HepG2 (cell line): ENCODE data around the gene CLDN15. TPM values are rescaled to one million over a fixed set of nuclear protein-coding genes. Genes with fewer than 3 reads are reported as not detected.

ENCODE experiments used
- ARHGAP35 ChIP-seq: sonication (generic); formaldehyde crosslinking; IDR thresholded peaks from 2 replicates; pipeline ENCODE4 v1.9.0; 2022; ENCODE audit warnings: mild to moderate bottlenecking, inconsistent platforms, moderate library complexity, missing genetic modification reagents, borderline replicate concordance
- ARNTL ChIP-seq: sonication (generic); formaldehyde crosslinking; IDR thresholded peaks from 2 replicates; pipeline ENCODE4 v1.4.0; 2020; ENCODE audit warnings: mild to moderate bottlenecking, missing genetic modification reagents
- CBX1 ChIP-seq: IDR thresholded peaks from one replicate; pipeline ENCODE4 v1.6.1; 2016; ENCODE audit warnings: antibody characterized with exemption, low read depth
- KIAA2018 ChIP-seq: sonication (generic); formaldehyde crosslinking; IDR thresholded peaks from 2 replicates; pipeline ENCODE4 v1.5.0; 2020; ENCODE audit warnings: mild to moderate bottlenecking, missing genetic modification reagents, borderline replicate concordance
- MED8 ChIP-seq: sonication (generic); formaldehyde crosslinking; IDR thresholded peaks from 2 replicates; pipeline ENCODE4 v1.8.1; 2023; ENCODE audit warnings: mild to moderate bottlenecking, missing genetic modification reagents; ENCODE audit not compliant: insufficient replicate concordance
- NONO ChIP-seq, 2 experiments: fragments of 450-650 bp in 1 of 2; sonication (generic) in 1 of 2; formaldehyde crosslinking in 1 of 2; IDR thresholded peaks in 1 of 2; conservative IDR thresholded peaks in 1 of 2; 2 replicates each; pipeline versions ENCODE4 v1.6.1 to v1.8.0; 2017 to 2022; ENCODE audit warnings: mild to moderate bottlenecking in 1 of 2, missing genetic modification reagents in 1 of 2, moderate library complexity in 1 of 2
- POGZ ChIP-seq: sonication (generic); formaldehyde crosslinking; IDR thresholded peaks from 2 replicates; pipeline ENCODE4 v1.4.0; 2020; ENCODE audit warnings: mild to moderate bottlenecking, missing genetic modification reagents
- SP4 ChIP-seq: sonication (generic); formaldehyde crosslinking; IDR thresholded peaks from 2 replicates; pipeline ENCODE4 v1.8.1; 2023; ENCODE audit warnings: mild to moderate bottlenecking, missing genetic modification reagents
- U2AF2 ChIP-seq: fragments of 200-400 bp; formaldehyde crosslinking; IDR thresholded peaks from 2 replicates; pipeline ENCODE4 v1.6.1; 2017; ENCODE audit warnings: low read depth, mild to moderate bottlenecking, low read length
- ZFX ChIP-seq: sonication (generic); formaldehyde crosslinking; IDR thresholded peaks from 2 replicates; pipeline ENCODE4 v1.4.0; 2020; ENCODE audit warnings: mild to moderate bottlenecking, low read depth, missing genetic modification reagents, moderate library complexity
- ZNF253 ChIP-seq: sonication (generic); formaldehyde crosslinking; IDR thresholded peaks from 2 replicates; pipeline ENCODE4 v1.8.0; 2022; ENCODE audit warnings: mild to moderate bottlenecking, missing genetic modification reagents, borderline replicate concordance
- ZNF468 ChIP-seq: sonication (generic); formaldehyde crosslinking; IDR thresholded peaks from 2 replicates; pipeline ENCODE4 v1.8.0; 2022; ENCODE audit warnings: mild to moderate bottlenecking, moderate library complexity, missing genetic modification reagents
- ZNF816 ChIP-seq: sonication (generic); formaldehyde crosslinking; IDR thresholded peaks from 2 replicates; pipeline ENCODE4 v1.8.0; 2022; ENCODE audit warnings: missing genetic modification reagents, mild to moderate bottlenecking, borderline replicate concordance
- ZSCAN25 ChIP-seq: sonication (generic); formaldehyde crosslinking; IDR thresholded peaks from 2 replicates; pipeline ENCODE4 v1.8.0; 2022; ENCODE audit warnings: mild to moderate bottlenecking, missing genetic modification reagents
- polyA plus RNA-seq, 8 experiments: library from polyadenylated mRNA; depleted of rRNA in 3 of 8; stranded (reverse) in 7 of 8; unstranded in 1 of 8; fragments of >200 nt; fragmentation: Illumina TruSeq in 4 of 8; extraction: Trizol in 4 of 8; gene quantifications; 2 replicates each; pipeline versions ENCODE4 v1.2.1 to v1.2.3, GENCODE V29; 2011 to 2016; ENCODE audit warnings: low read depth in 4 of 8, missing spikeins in 1 of 8, mixed read lengths in 1 of 8; ENCODE audit not compliant: insufficient read depth in 1 of 8
- total RNA-seq, 5 experiments: library from RNA; depleted of rRNA; stranded (reverse); fragments of >200 nt; fragmentation: Illumina TruSeq; extraction: Trizol; gene quantifications; 2 replicates each; pipeline ENCODE4 v1.2.3, GENCODE V29; 2016; ENCODE audit warnings: low read depth in 1 of 5
- TF ChIP-seq, protein P1 (sequence below), 2 experiments: sonication (generic) in 1 of 2; formaldehyde crosslinking in 1 of 2; IDR thresholded peaks; 2 replicates each; pipeline versions ENCODE4 v1.4.0 to v1.6.1; 2018 to 2020; ENCODE audit warnings: missing genetic modification reagents in 2 of 2, borderline replicate concordance in 1 of 2, low read depth in 1 of 2, mild to moderate bottlenecking in 1 of 2, missing biosample characterization in 1 of 2

The CLDN15 gene
- total and polyA plus RNA-seq, 2 of the 13 experiments (the other 11 are each of a cell fraction or from before 2014, with no cell fraction given), result 7.1 to 17.8 TPM

DNA sequence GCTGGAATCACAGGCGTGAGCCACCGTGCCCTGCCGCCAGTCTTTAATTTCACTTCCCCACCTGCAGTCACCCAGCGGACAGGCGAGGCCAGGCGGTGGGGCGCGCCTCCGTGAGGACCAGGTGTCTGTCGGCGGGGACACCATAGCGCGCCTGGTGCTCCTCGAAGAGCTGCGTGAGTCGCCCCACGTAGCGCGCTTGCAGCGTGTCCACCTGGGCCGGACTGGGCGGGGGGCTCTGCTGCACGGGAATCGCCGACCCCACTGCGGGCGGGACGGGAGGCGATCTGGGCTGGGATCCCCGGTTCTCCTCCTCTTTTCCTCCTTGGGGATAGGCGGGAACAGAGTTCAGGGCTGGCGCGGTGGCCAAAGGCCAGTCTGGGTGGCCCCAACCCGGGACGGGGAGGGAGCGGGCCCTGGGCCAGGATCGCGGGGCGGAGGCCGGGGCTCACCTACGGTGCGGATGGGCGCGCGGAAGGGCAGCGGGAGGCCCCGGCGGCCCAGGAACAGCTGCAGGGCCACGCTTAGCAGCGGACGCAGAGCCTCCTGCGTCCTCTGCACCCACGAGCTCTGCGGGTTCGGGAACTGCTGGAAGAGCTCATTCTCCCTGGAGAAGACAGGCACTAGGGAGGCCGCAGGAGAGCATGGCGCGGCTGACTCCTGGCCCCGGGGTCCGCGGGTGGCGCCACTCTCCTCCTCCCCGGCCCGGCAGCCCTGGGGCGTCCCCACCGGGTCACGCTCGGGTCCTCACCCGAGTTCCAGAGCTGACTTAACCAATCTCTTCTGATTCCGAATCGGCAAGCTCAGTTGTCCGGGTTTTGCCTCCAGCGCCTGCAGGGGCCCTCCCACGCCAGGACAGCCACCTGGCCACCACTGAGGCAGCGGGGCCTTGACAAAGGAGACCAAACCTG, 35.7 kb downstream of the CLDN15 start (continued):
- no peak for TF ChIP-seq ARHGAP35
- no peak for TF ChIP-seq CBX1
- peak; percentile 64; the same call in 1 of the 2 replicates for TF ChIP-seq ZNF253 (CRISPR knock-in tag)
- no peak for TF ChIP-seq U2AF2
- no peak for TF ChIP-seq ZNF816 (CRISPR knock-in tag)
- no peak for TF ChIP-seq NONO (IDR thresholded peaks at IDR 0.05)
- peak; percentile 48 for TF ChIP-seq NONO (CRISPR knock-in tag; conservative IDR thresholded peaks at IDR 0.05)
- TF ChIP-seq ZNF468, result no peak
- TF ChIP-seq, protein P1, sequence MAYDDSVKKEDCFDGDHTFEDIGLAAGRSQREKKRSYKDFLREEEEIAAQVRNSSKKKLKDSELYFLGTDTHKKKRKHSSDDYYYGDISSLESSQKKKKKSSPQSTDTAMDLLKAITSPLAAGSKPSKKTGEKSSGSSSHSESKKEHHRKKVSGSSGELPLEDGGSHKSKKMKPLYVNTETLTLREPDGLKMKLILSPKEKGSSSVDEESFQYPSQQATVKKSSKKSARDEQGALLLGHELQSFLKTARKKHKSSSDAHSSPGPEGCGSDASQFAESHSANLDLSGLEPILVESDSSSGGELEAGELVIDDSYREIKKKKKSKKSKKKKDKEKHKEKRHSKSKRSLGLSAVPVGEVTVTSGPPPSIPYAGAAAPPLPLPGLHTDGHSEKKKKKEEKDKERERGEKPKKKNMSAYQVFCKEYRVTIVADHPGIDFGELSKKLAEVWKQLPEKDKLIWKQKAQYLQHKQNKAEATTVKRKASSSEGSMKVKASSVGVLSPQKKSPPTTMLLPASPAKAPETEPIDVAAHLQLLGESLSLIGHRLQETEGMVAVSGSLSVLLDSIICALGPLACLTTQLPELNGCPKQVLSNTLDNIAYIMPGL (CRISPR knock-in tag; IDR thresholded peaks at IDR 0.05; ENCODE audit: borderline replicate concordance in 1 of 2, low read depth in 1 of 2), result peak; percentile 63 to 87; a peak in 2 of 4 replicates
- no peak; the same call in 1 of the 2 replicates for TF ChIP-seq ARNTL (CRISPR knock-in tag)
- TF ChIP-seq ZFX (CRISPR knock-in tag), result peak; percentile 94
- TF ChIP-seq KIAA2018 (CRISPR knock-in tag), result no peak
- peak; percentile 55 for TF ChIP-seq POGZ (CRISPR knock-in tag)
- TF ChIP-seq SP4 (CRISPR knock-in tag), result peak; percentile 48; the same call in 1 of the 2 replicates
- peak; percentile 91 for TF ChIP-seq MED8 (CRISPR knock-in tag)
- TF ChIP-seq ZSCAN25, result 0 out of 2 replicates have a peak, but pooled peaks have one; percentile 24
